SK-N-SH (cell line): ENCODE results near the gene IQGAP2. TPM values are rescaled to one million over a fixed set of nuclear protein-coding genes. Genes with fewer than 3 reads are reported as not detected.
A peak's percentile ranks its signal among the peaks of the same experiment; 100 is the strongest.

ENCODE experiments used
- CTCF ChIA-PET: fragments of 300-600, 350-600 bp; formaldehyde crosslinking; extraction: SDS; loops from one replicate; lab custom pipeline; 2021; lab: Yijun Ruan, JAX
- POLR2A ChIA-PET: fragments of 350-600 bp; sonication (Branson Sonifier 250); formaldehyde crosslinking; extraction: SDS; loops from one replicate; lab custom pipeline; 2020; ENCODE audit warnings: antibody characterized with exemption, inconsistent platforms; lab: Yijun Ruan, JAX
- DNase-seq: peaks from one replicate; pipeline ENCODE4 v3.0.0; 2012
- H2AFZ ChIP-seq: fragments of 200-600 bp; sonication (generic); 2 replicates; pipeline ENCODE4 v1.8.1; 2016; ENCODE audit warnings: antibody characterized with exemption, mild to moderate bottlenecking, low read depth
- H3F3A ChIP-seq: fragments of 200-600 bp; sonication (generic); replicated peaks from 2 replicates; pipeline ENCODE3; 2016; ENCODE audit warnings: antibody characterized with exemption, mild to moderate bottlenecking; ENCODE audit not compliant: insufficient read depth
- H3K27ac ChIP-seq, 2 experiments: fragments of 200-500 bp in 1 of 2; fragments of 200-600 bp in 1 of 2; sonication (Bioruptor generic) in 1 of 2; sonication (generic), shearing (Covaris generic) in 1 of 2; 2 replicates each; pipeline versions ENCODE4 v1.5.1 to v1.6.1; 2014 to 2016; ENCODE audit warnings: low read depth in 2 of 2, inconsistent platforms in 1 of 2, low read length in 1 of 2, mild to moderate bottlenecking in 1 of 2, mixed read lengths in 1 of 2
- H3K27me3 ChIP-seq: fragments of 200-600 bp; sonication (generic), shearing (Covaris generic); 2 replicates; pipeline ENCODE4 v1.6.1; 2016; ENCODE audit warnings: mixed run types; ENCODE audit not compliant: insufficient read depth
- H3K36me3 ChIP-seq, 2 experiments: fragments of 200-500 bp in 1 of 2; fragments of 200-600 bp in 1 of 2; sonication (Bioruptor generic) in 1 of 2; sonication (generic) in 1 of 2; replicated peaks in 1 of 2; 2 replicates each; pipeline versions ENCODE3 to v1.5.1; 2014 to 2016; ENCODE audit warnings: low read length in 1 of 2, mild to moderate bottlenecking in 1 of 2; ENCODE audit not compliant: insufficient read depth in 2 of 2, control insufficient read depth in 1 of 2
- H3K4me1 ChIP-seq, 2 experiments: fragments of 200-500 bp in 1 of 2; fragments of 200-600 bp in 1 of 2; sonication (Bioruptor generic) in 1 of 2; sonication (generic), shearing (Covaris generic) in 1 of 2; 2 replicates each; pipeline versions ENCODE4 v1.5.1 to v1.6.1; 2014 to 2016; ENCODE audit warnings: low read depth in 1 of 2, low read length in 1 of 2, mixed run types in 1 of 2; ENCODE audit not compliant: insufficient read depth in 2 of 2, control insufficient read depth in 1 of 2
- H3K4me2 ChIP-seq: fragments of 200-600 bp; sonication (generic), shearing (Covaris generic); 2 replicates; pipeline ENCODE4 v1.6.1; 2017; ENCODE audit warnings: mixed run types
- H3K4me3 ChIP-seq, 2 experiments: fragments of 200-500 bp in 1 of 2; fragments of 200-600 bp in 1 of 2; sonication (Bioruptor generic) in 1 of 2; sonication (generic), shearing (Covaris generic) in 1 of 2; 2 replicates each; pipeline versions ENCODE4 v1.5.1 to v1.8.1; 2014 to 2016; ENCODE audit warnings: low read depth in 2 of 2, inconsistent platforms in 1 of 2, low read length in 1 of 2, mild to moderate bottlenecking in 1 of 2, mixed read lengths in 1 of 2, moderate library complexity in 1 of 2
- H3K79me2 ChIP-seq: fragments of 200-600 bp; sonication (generic); 2 replicates; pipeline ENCODE4 v1.8.1; 2017; ENCODE audit warnings: mild to moderate bottlenecking; ENCODE audit not compliant: insufficient read depth
- H3K9ac ChIP-seq: fragments of 200-600 bp; sonication (generic); 2 replicates; pipeline ENCODE4 v1.6.1; 2017; ENCODE audit warnings: mixed run types
- H3K9me2 ChIP-seq: fragments of 200-600 bp; sonication (generic); 2 replicates; pipeline ENCODE4 v1.6.1; 2017; ENCODE audit warnings: mixed run types
- H3K9me3 ChIP-seq: fragments of 200-600 bp; sonication (generic); 2 replicates; pipeline ENCODE4 v1.6.1; 2017; ENCODE audit warnings: mixed run types, mild to moderate bottlenecking, moderate library complexity
- H4K20me1 ChIP-seq: fragments of 200-600 bp; sonication (generic); 2 replicates; pipeline ENCODE4 v1.6.1; 2017; ENCODE audit warnings: mild to moderate bottlenecking, mixed run types; ENCODE audit not compliant: insufficient read depth
- CHD2 ChIP-seq: fragments of 150-350 bp; IDR thresholded peaks from 2 replicates; pipeline ENCODE4 v1.6.1; 2018; ENCODE audit warnings: low read length; ENCODE audit not compliant: partially characterized antibody
- EZH2phosphoT487 ChIP-seq: fragments of 200-600 bp; sonication (generic); IDR thresholded peaks from 2 replicates; pipeline ENCODE4 v1.6.1; 2017; ENCODE audit warnings: low read depth, mixed run types, mild to moderate bottlenecking, antibody characterized with exemption, moderate library complexity, borderline replicate concordance
- FOSL2 ChIP-seq: IDR thresholded peaks from 2 replicates; pipeline ENCODE4 v1.4.0; 2012; ENCODE audit warnings: low read depth, mild to moderate bottlenecking, moderate library complexity, borderline replicate concordance
- FOXJ3 ChIP-seq: sonication (generic); formaldehyde crosslinking; IDR thresholded peaks from 2 replicates; pipeline ENCODE4 v1.5.1; 2020; ENCODE audit warnings: mild to moderate bottlenecking, missing genetic modification reagents
- GABPA ChIP-seq: IDR thresholded peaks from 2 replicates; pipeline ENCODE4 v1.4.0; 2012; ENCODE audit warnings: low read depth, mild to moderate bottlenecking
- POLR2AphosphoS5 ChIP-seq: IDR thresholded peaks from 2 replicates; pipeline ENCODE4 v1.6.1; 2012; ENCODE audit warnings: low read depth, low read length
- RAD21 ChIP-seq: IDR thresholded peaks from 2 replicates; pipeline ENCODE4 v1.6.1; 2012; ENCODE audit warnings: mild to moderate bottlenecking, low read length
- RCOR1 ChIP-seq: fragments of 150-350 bp; IDR thresholded peaks from 2 replicates; pipeline ENCODE4 v1.6.1; 2017; ENCODE audit warnings: antibody characterized with exemption, low read length
- RFX5 ChIP-seq: IDR thresholded peaks from 2 replicates; pipeline ENCODE4 v1.6.1; 2012; ENCODE audit warnings: mild to moderate bottlenecking, improper control_type of control experiment, low read length
- SIN3A ChIP-seq: IDR thresholded peaks from 2 replicates; pipeline ENCODE4 v1.6.1; 2012; ENCODE audit warnings: low read depth, mild to moderate bottlenecking, low read length, moderate library complexity, borderline replicate concordance
- SMC3 ChIP-seq: IDR thresholded peaks from 2 replicates; pipeline ENCODE4 v1.6.1; 2012; ENCODE audit warnings: low read depth, low read length, improper control_type of control experiment
- TCF12 ChIP-seq: IDR thresholded peaks from 2 replicates; pipeline ENCODE4 v1.4.0; 2012
- WGBS: methylation state at CpG from one replicate; pipeline ENCODE4 v1.1.6; 2017; ENCODE audit warnings: low lambda C conversion rate; 5-methylcytosine and 5-hydroxymethylcytosine counted together
- polyA plus RNA-seq, 3 experiments: library from polyadenylated mRNA; depleted of rRNA; stranded (reverse); fragments of >200 nt; gene quantifications; 2 replicates each; pipeline ENCODE4 v1.2.3, GENCODE V29; 2012
- TF ChIP-seq, protein P1 (sequence below): fragments of 150-350 bp; IDR thresholded peaks from 2 replicates; pipeline ENCODE4 v1.6.1; 2016; ENCODE audit warnings: mild to moderate bottlenecking, low read depth, low read length
- TF ChIP-seq, protein P2 (sequence below): IDR thresholded peaks from 2 replicates; pipeline ENCODE4 v1.4.0; 2012; ENCODE audit warnings: low read depth, borderline replicate concordance
- TF ChIP-seq, protein P3 (sequence below): fragments of 150-350 bp; IDR thresholded peaks from 2 replicates; pipeline ENCODE4 v1.6.1; 2017; ENCODE audit warnings: antibody characterized with exemption, low read length, low read depth, borderline replicate concordance
- TF ChIP-seq, protein P4 (sequence below): fragments of 200-600 bp; sonication (generic); IDR thresholded peaks from 2 replicates; pipeline ENCODE4 v1.6.1; 2017; ENCODE audit warnings: antibody characterized with exemption, mild to moderate bottlenecking, moderate library complexity
- TF ChIP-seq, protein P5 (sequence below): IDR thresholded peaks from 2 replicates; pipeline ENCODE4; 2012
- TF ChIP-seq, protein P6 (sequence below): IDR thresholded peaks from 2 replicates; pipeline ENCODE4 v1.4.0; 2012; ENCODE audit warnings: low read depth, borderline replicate concordance

The IQGAP2 gene
- polyA plus RNA-seq, 1 of the 3 experiments (the other 2 are of a cell fraction): 2.1 TPM

DNA sequence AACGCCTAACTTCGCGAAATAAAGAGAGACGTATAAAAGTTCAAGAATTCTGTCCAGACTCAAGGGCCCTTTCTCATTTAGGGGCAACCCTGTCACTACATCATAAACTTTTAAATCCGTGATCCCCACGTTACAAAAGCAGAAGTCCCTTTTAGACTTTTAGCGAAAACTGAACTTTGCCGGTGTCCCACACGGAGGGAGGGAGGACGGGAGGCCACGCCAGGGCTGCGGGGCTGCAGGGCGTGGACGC, 312.3 kb downstream of the IQGAP2 start:
- Histone ChIP-seq H3K4me2 (peak overlapping the region; percentile 88), H3K27me3 (no peaks in the 10 kb centered on the region), H3K9me3 (no peaks in the 10 kb centered on the region), H3K79me2 (peaks cover 43% of the 10 kb centered on the region), H3K27ac (peak overlapping the region; percentile 48 to 82; a peak in 3 of 4 replicates), H2AFZ (peak overlapping the region; percentile 78; the same call in 1 of the 2 replicates), H4K20me1 (peaks cover 12% of the 10 kb centered on the region; the same call in 1 of the 2 replicates), H3K9ac (peak overlapping the region; percentile 93), H3F3A (peaks cover 16% of the 10 kb centered on the region), H3K9me2 (no peaks in the 10 kb centered on the region), H3K36me3 (peaks cover 0 to 4% of the 10 kb centered on the region in 2 experiments), H3K4me1 (peaks cover 16 to 32% of the 10 kb centered on the region in 2 experiments; a peak in 3 of 4 replicates), H3K4me3 (peak overlapping the region; percentile 83 to 86)
- WGBS: 6% methylated on average over 8 of the region's 14 CpGs
- TF ChIP-seq, protein P1, sequence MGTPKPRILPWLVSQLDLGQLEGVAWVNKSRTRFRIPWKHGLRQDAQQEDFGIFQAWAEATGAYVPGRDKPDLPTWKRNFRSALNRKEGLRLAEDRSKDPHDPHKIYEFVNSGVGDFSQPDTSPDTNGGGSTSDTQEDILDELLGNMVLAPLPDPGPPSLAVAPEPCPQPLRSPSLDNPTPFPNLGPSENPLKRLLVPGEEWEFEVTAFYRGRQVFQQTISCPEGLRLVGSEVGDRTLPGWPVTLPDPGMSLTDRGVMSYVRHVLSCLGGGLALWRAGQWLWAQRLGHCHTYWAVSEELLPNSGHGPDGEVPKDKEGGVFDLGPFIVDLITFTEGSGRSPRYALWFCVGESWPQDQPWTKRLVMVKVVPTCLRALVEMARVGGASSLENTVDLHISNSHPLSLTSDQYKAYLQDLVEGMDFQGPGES: no peak
- TF ChIP-seq, protein P2, sequence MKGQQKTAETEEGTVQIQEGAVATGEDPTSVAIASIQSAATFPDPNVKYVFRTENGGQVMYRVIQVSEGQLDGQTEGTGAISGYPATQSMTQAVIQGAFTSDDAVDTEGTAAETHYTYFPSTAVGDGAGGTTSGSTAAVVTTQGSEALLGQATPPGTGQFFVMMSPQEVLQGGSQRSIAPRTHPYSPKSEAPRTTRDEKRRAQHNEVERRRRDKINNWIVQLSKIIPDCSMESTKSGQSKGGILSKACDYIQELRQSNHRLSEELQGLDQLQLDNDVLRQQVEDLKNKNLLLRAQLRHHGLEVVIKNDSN: no peak
- no peak for TF ChIP-seq RAD21
- TF ChIP-seq, protein P3, sequence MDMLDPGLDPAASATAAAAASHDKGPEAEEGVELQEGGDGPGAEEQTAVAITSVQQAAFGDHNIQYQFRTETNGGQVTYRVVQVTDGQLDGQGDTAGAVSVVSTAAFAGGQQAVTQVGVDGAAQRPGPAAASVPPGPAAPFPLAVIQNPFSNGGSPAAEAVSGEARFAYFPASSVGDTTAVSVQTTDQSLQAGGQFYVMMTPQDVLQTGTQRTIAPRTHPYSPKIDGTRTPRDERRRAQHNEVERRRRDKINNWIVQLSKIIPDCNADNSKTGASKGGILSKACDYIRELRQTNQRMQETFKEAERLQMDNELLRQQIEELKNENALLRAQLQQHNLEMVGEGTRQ: no peak
- CTCF ChIA-PET: interaction anchor here (1.0 to 1.9 kb wide), 11 partner anchors 8 to 313 kb away, joined by 3 to 8 read pairs (median 3); no protein-coding TSS in a partner anchor
- no peak for DNase-seq
- POLR2A ChIA-PET: no interaction called here

DNA sequence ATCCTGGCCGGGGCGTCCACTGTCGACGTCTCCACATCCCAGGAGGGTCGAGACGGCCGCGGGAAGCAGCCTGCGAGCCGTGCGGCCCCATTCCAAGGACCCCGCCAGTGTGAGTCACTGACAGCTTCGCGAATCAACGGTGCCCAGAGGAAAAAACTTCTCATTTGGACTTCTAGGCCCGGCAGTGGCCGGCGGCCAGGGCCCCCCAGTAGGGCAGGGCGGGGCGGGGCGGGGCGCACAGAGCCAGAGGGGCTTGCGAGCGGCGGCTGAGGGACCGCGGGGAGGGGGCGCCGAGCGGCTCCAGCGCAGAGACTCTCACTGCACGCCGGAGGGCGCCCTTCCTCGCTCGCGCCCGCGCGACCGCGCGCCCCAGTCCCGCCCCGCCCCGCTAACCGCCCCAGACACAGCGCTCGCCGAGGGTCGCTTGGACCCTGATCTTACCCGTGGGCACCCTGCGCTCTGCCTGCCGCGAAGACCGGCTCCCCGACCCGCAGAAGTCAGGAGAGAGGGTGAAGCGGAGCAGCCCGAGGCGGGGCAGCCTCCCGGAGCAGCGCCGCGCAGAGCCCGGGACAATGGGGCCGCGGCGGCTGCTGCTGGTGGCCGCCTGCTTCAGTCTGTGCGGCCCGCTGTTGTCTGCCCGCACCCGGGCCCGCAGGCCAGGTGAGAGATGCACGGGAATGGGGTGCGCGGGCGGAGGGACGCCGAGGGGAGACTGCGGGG, 312.8 kb downstream of the IQGAP2 start, which contains the start of gene F2R:
Gene F2R (plus strand): TSS at position 391 of the 720 bp plus-strand sequence. CDS start 182 bp downstream, at position 573.
- peak within 1 kb of the TSS; percentile 88 for H3K4me2 ChIP-seq
- H3F3A ChIP-seq: peaks cover 11% of the 10 kb centered on the region
- POLR2A ChIA-PET: no interaction called here
- 1% methylated on average over 19 of the region's 82 CpGs for WGBS
- H4K20me1 ChIP-seq: peaks cover 17% of the 10 kb centered on the region
- DNase-seq: peak; percentile 94
- H3K9me2 ChIP-seq: no peaks in the 10 kb centered on the region
- H3K27ac ChIP-seq: peak within 1 kb of the TSS; percentile 77 to 82
- peaks cover 47% of the 10 kb centered on the region for H3K79me2 ChIP-seq
- peak within 1 kb of the TSS; percentile 78 for H2AFZ ChIP-seq
- peaks cover 16 to 28% of the 10 kb centered on the region in 2 experiments; a peak in 3 of 4 replicates for H3K4me1 ChIP-seq
- peaks cover 0 to 4% of the 10 kb centered on the region in 2 experiments for H3K36me3 ChIP-seq
- H3K9ac ChIP-seq: peak within 1 kb of the TSS; percentile 93
- CTCF ChIA-PET: interaction anchor here (0.9 to 1.9 kb wide), 12 partner anchors 9 to 117 kb away, joined by 3 to 8 read pairs (median 4); no protein-coding TSS in a partner anchor
- no peaks in the 10 kb centered on the region for H3K9me3 ChIP-seq
- H3K27me3 ChIP-seq: no peaks in the 10 kb centered on the region
- H3K4me3 ChIP-seq: peak within 1 kb of the TSS; percentile 83 to 86
- TF ChIP-seq, protein P4, sequence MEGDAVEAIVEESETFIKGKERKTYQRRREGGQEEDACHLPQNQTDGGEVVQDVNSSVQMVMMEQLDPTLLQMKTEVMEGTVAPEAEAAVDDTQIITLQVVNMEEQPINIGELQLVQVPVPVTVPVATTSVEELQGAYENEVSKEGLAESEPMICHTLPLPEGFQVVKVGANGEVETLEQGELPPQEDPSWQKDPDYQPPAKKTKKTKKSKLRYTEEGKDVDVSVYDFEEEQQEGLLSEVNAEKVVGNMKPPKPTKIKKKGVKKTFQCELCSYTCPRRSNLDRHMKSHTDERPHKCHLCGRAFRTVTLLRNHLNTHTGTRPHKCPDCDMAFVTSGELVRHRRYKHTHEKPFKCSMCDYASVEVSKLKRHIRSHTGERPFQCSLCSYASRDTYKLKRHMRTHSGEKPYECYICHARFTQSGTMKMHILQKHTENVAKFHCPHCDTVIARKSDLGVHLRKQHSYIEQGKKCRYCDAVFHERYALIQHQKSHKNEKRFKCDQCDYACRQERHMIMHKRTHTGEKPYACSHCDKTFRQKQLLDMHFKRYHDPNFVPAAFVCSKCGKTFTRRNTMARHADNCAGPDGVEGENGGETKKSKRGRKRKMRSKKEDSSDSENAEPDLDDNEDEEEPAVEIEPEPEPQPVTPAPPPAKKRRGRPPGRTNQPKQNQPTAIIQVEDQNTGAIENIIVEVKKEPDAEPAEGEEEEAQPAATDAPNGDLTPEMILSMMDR: peak; percentile 47
- no peak for TF ChIP-seq GABPA
- TF ChIP-seq POLR2AphosphoS5: peak; percentile 19; the same call in 1 of the 2 replicates
- no peak for TF ChIP-seq SIN3A
- TF ChIP-seq EZH2phosphoT487: no peak
- TF ChIP-seq, protein P5, sequence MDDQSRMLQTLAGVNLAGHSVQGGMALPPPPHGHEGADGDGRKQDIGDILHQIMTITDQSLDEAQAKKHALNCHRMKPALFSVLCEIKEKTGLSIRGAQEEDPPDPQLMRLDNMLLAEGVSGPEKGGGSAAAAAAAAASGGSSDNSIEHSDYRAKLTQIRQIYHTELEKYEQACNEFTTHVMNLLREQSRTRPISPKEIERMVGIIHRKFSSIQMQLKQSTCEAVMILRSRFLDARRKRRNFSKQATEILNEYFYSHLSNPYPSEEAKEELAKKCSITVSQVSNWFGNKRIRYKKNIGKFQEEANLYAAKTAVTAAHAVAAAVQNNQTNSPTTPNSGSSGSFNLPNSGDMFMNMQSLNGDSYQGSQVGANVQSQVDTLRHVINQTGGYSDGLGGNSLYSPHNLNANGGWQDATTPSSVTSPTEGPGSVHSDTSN: peak; percentile 50; the same call in 1 of the 2 replicates
- TF ChIP-seq RAD21: peak; percentile 34; the same call in 1 of the 2 replicates
- no peak for TF ChIP-seq CHD2
- no peak for TF ChIP-seq RCOR1
- TF ChIP-seq, protein P6, sequence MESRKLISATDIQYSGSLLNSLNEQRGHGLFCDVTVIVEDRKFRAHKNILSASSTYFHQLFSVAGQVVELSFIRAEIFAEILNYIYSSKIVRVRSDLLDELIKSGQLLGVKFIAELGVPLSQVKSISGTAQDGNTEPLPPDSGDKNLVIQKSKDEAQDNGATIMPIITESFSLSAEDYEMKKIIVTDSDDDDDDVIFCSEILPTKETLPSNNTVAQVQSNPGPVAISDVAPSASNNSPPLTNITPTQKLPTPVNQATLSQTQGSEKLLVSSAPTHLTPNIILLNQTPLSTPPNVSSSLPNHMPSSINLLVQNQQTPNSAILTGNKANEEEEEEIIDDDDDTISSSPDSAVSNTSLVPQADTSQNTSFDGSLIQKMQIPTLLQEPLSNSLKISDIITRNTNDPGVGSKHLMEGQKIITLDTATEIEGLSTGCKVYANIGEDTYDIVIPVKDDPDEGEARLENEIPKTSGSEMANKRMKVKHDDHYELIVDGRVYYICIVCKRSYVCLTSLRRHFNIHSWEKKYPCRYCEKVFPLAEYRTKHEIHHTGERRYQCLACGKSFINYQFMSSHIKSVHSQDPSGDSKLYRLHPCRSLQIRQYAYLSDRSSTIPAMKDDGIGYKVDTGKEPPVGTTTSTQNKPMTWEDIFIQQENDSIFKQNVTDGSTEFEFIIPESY: no peak
- TF ChIP-seq FOXJ3: no peak
- peak; percentile 69 for TF ChIP-seq FOSL2
- TF ChIP-seq SMC3: peak; percentile 44; the same call in 1 of the 2 replicates
- TF ChIP-seq TCF12: peak; percentile 46; the same call in 1 of the 2 replicates
- TF ChIP-seq RFX5: no peak
